Stimulated activated CD8-positive, alpha-beta memory T cell treated with anti-CD3 and anti-CD28 coated beads, Interleukin-4, amount 100 ng/mL, for 1 hour (primary cell): ENCODE measurements around the gene BCAM.
"Not testable (repeated sequence)": the region's sequence is repeated elsewhere in the genome, so short reads cannot be mapped to it uniquely, and the experiment has no call there.

Experiments used
- DNase-seq, 2 donors: peaks; one replicate each; pipeline ENCODE4 v3.0.0-alpha.2; 2020; ENCODE audit warnings: low read depth in 2 of 2, low spot score in 1 of 2

BCAM gene

DNA sequence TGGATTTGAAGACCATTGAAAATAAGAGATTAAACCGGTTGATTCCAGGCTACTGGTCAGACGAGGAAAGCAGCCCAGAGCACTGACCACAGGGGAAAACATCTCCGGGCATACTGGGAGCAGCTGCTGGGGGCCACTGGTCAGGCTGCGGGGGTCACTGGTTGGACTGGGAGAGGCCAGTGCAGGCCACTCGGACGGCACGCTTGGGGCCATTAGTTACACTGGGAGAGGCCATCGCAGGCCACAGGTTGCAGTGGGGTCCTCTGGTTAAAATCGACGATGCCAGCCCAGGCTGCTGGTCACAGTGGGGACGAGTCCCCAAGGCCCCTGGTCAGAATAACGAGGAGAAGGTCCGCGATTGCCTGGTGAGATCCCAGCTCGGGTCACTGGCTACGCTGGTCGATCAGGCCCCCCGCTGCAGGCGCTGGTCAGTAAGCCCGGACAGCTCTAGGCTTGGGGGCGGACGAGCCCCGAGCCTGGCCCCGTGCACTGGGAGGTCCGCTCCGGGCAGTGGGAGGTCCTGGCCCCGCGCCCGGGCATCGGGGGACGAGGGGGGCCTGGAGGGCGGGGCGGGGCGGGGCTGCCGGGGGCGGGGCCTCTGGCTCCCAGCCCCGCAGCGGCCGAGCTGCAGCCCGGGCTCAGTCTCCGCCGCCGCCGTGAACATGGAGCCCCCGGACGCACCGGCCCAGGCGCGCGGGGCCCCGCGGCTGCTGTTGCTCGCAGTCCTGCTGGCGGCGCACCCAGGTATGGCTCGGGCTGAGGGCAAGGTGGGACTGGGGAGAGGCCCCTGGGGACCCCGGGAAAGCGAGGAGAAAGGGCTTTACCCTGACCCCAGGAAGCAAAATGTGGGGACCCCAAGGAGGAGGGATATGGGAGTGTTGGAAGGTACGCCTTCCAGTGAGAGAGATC is at the start of gene BCAM:
BCAM (plus strand) TSS at position 641 of the 909 bp plus-strand sequence; CDS start at position 663, 22 bp downstream.
- no peak for DNase-seq

GRCh38 chr19:44762038-44762437 is 46.9 kb upstream of the BCAM start:
- DNase-seq, result no peak

- no peak for DNase-seq
Observed at GRCh38 chr19:44765033-44765948, 43.6 kb upstream of the BCAM start.

GRCh38 chr19:44765949-44766335 is 43.0 kb upstream of the BCAM start:
- no peak for DNase-seq

GRCh38 chr19:44767295-44768180 is 41.4 kb upstream of the BCAM start:
- DNase-seq, result no peak

GRCh38 chr19:44770550-44771257 is 38.2 kb upstream of the BCAM start:
- peak; percentile 92 to 96 for DNase-seq

DNA sequence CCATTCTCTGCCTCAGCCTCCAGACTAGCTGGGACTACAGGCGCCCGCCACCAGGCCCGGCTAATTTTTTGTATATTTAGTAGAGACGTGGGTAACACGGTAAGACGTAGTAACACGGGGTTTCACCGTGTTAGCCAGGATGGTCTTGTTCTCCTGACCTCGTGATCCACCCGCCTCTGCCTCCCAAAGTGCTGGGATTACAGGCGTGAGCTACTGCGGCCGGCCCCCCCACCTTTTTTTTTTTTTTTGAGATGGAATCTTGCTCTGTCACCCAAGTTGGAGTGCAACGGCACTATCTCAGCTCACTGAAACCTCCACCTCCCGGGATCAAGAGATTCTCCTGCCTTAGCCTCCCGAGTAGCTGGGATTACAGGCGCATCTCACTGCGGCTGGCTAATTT is 36.8 kb upstream of the BCAM start:
- DNase-seq, result not testable (repeated sequence)

DNA sequence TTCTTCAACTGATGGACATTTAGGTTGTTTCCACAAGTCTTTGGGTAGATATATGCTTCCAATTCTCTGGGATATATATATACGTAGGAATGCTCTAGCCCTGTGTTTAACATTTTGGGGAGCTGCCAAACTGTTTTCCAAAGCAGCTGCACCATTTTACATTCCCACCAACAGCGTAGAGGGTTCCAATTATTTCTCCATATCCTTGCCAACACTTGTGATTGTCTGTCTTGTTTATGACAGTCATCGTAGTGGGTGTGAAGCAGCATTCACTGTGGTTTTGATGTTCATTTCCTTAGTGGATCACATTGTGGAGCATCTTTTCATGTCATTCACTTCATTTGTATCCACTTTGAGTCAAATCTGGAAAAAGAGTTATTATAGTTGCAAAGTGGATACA is 35.9 kb upstream of the BCAM start:
- DNase-seq, result no peak

DNA sequence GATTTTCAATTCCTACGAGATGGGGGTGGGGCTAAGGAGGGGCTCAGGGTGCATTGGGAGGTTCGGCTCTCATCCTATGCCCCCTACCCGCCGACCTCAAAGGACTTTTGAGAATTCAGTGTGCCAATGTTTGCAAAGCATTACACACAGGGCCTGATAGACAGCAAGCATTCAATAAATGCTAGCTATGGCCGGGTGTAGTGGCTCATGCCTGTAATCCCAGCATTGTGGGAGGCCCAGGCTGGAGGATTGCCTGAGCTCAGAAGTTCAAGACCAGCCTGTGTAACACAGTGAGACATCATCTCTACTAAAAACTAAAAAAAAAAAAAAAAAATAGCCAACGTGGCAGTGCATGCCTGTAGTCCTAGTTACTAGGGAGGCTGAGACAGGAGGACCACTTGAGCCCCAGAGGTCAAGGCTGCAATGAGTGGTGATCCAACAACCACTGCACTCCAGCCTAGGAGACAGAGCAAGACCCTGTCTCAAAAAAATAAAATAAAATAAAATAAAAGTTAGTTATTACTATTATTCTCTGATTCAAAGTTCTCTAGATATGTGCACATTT is 33.1 kb upstream of the BCAM start:
- DNase-seq, result no peak

DNA sequence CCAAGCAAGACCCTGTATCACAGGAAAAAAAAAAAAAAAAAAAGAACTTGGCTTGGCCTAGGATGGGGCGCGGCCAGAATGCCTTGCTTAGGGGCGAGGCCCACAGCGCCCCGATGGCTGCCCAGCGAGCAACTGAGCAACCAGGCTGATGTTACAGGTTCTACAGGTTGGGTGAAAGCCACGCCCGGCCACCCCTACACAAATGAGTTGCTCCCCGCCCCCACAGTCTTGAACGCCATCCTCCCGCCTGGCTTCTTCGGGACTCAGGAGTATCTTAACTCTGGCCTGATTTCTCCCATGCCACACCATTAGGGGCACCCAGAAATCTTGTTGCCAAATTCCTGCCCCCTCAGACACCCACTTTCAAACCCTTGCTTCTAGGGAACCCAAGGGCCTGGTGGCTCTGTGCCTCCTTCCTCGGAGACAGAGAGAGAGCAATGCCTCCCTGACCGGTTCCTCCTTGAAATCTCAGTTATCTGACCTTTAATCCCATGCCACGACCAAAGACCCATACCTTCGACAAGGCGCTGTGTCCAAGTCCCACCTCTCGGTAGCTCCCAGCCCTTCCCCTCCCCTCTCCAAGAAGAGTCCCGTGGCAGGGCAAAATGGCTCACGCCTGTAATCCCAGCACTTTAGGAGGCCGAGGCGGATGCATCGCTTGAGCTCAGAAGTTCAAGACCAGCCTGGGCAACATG is 32.4 kb upstream of the BCAM start:
- DNase-seq, result no peak

GRCh38 chr19:44777715-44778347 is 31.1 kb upstream of the BCAM start, which contains the start of gene CBLC:
Gene CBLC (plus strand): TSS chr19:44777890. CDS start chr19:44777932, 42 bp downstream.
- DNase-seq, result no peak

DNA sequence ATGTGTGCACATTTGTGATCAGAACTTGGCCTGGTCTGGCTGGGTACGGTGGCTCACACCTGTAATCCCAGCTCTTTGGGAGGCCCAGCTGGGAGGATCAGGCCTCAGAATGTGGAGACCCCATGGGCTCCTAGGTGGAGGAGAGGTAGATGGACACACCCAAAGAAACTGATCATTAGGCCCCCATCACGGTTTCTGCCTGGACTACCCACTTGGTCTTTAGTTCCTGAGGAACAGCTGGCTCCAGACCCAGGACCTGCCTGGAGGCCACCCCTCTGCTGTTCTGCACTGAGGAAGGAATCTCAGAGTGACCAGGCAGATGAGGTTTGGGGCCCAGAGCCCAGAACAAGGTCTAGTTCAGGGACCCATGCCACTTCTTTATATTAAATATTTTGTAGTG is 29.8 kb upstream of the BCAM start:
- no peak for DNase-seq

GRCh38 chr19:44781694-44782093 is 27.2 kb upstream of the BCAM start:
- not testable (repeated sequence) for DNase-seq

DNA sequence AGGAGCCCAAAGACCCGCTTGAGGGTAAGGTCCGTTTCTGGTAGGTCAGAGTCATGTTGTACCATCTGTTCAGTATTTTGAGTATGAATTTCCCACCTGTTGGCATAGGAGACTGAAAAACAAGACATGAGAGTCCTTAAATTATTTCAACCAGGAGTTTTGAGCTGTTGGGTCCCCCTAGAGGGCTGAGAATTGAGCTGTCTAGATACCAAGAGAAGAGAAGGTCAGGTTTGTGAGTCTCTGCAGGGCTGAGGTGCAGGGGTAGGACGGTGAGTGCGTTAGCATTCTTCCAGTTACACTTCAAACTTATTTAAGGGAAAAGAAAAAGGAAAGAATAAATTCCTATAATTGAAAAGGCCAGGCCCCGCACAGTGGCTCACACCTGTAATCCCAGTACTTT is 26.2 kb upstream of the BCAM start:
- DNase-seq, result no peak

- DNase-seq, result no peak
Observed at GRCh38 chr19:44783545-44783944, 25.4 kb upstream of the BCAM start.

- DNase-seq, result no peak
Observed at GRCh38 chr19:44785271-44785670, 23.6 kb upstream of the BCAM start.

- no peak for DNase-seq
Observed at GRCh38 chr19:44785993-44786392, 22.9 kb upstream of the BCAM start.

GRCh38 chr19:44788971-44789370 is 19.9 kb upstream of the BCAM start:
- no peak for DNase-seq
